ENCODE data around the gene COL6A6. TPM values are rescaled to one million over a fixed set of nuclear protein-coding genes. Genes with fewer than 3 reads are reported as not detected.

The COL6A6 gene
- 0.12 and 0.13 TPM in 2 replicates for total RNA-seq
- long read RNA-seq: 0 reads

GRCh38 chr3:130516645-130517512, at the start of gene COL6A6:
Gene COL6A6, plus strand, starts transcription at chr3:130517177. Its CDS starts 43,188 bp downstream, at chr3:130560365.
- Mint-ChIP-seq H3K4me3 (ENCODE audit: low read depth) (peak within 1 kb of the TSS; percentile 65), H3K4me1 (ENCODE audit: low read depth) (peaks cover 8% of the 10 kb centered on the region), H3K36me3 (ENCODE audit: insufficient read depth) (no peaks in the 10 kb centered on the region), H3K9me3 (ENCODE audit: low read depth) (peaks cover 6% of the 10 kb centered on the region), H3K27ac (peak within 1 kb of the TSS; percentile 18), H3K27me3 (peaks cover 54% of the 10 kb centered on the region)
- TF ChIP-seq CTCF (IDR thresholded peaks at IDR 0.05; ENCODE audit: unreplicated experiment): no peak
- DNase-seq (ENCODE audit: low spot score, unreplicated experiment): no peak

- Mint-ChIP-seq H3K27ac (no peak overlapping the region), H3K9me3 (ENCODE audit: low read depth) (no peaks in the 10 kb centered on the region), H3K4me3 (ENCODE audit: low read depth) (no peak overlapping the region), H3K27me3 (no peaks in the 10 kb centered on the region), H3K4me1 (ENCODE audit: low read depth) (no peaks in the 10 kb centered on the region), H3K36me3 (ENCODE audit: insufficient read depth) (no peaks in the 10 kb centered on the region)
- DNase-seq (ENCODE audit: low spot score, unreplicated experiment): no peak
- no peak for TF ChIP-seq CTCF (IDR thresholded peaks at IDR 0.05; ENCODE audit: unreplicated experiment)
Measured at GRCh38 chr3:130468311-130468710, 48.7 kb upstream of the COL6A6 start.

GRCh38 chr3:130470126-130470525, 46.9 kb upstream of the COL6A6 start:
- Mint-ChIP-seq H3K4me3 (ENCODE audit: low read depth) (no peak overlapping the region), H3K36me3 (ENCODE audit: insufficient read depth) (no peaks in the 10 kb centered on the region), H3K27ac (no peak overlapping the region), H3K4me1 (ENCODE audit: low read depth) (no peaks in the 10 kb centered on the region), H3K9me3 (ENCODE audit: low read depth) (peaks cover 5% of the 10 kb centered on the region), H3K27me3 (no peaks in the 10 kb centered on the region)
- no peak for DNase-seq (ENCODE audit: low spot score, unreplicated experiment)
- no peak for TF ChIP-seq CTCF (IDR thresholded peaks at IDR 0.05; ENCODE audit: unreplicated experiment)

- no peaks in the 10 kb centered on the region for H3K36me3 Mint-ChIP-seq (ENCODE audit: insufficient read depth)
- no peak for DNase-seq (ENCODE audit: low spot score, unreplicated experiment)
- H3K4me1 Mint-ChIP-seq (ENCODE audit: low read depth): no peaks in the 10 kb centered on the region
- H3K4me3 Mint-ChIP-seq (ENCODE audit: low read depth): no peak overlapping the region
- H3K9me3 Mint-ChIP-seq (ENCODE audit: low read depth): peaks cover 10% of the 10 kb centered on the region
- no peak overlapping the region for H3K27ac Mint-ChIP-seq
- H3K27me3 Mint-ChIP-seq: no peaks in the 10 kb centered on the region
- no peak for TF ChIP-seq CTCF (IDR thresholded peaks at IDR 0.05; ENCODE audit: unreplicated experiment)
Measured at GRCh38 chr3:130473416-130473815, 43.6 kb upstream of the COL6A6 start.

- Mint-ChIP-seq H3K9me3 (ENCODE audit: low read depth) (peaks cover 3% of the 10 kb centered on the region), H3K27ac (no peak overlapping the region), H3K36me3 (ENCODE audit: insufficient read depth) (no peaks in the 10 kb centered on the region), H3K4me1 (ENCODE audit: low read depth) (peaks cover 7% of the 10 kb centered on the region), H3K4me3 (ENCODE audit: low read depth) (no peak overlapping the region), H3K27me3 (no peaks in the 10 kb centered on the region)
- peak; percentile 46 for TF ChIP-seq CTCF (IDR thresholded peaks at IDR 0.05; ENCODE audit: unreplicated experiment)
- no peak for DNase-seq (ENCODE audit: low spot score, unreplicated experiment)
Measured at GRCh38 chr3:130480736-130481135, 36.2 kb upstream of the COL6A6 start.

All from progenitor cell of endocrine pancreas (in vitro differentiated cells).